ENCODE results near the gene CASP8.
"Not testable (repeated sequence)": the region's sequence is repeated elsewhere in the genome, so short reads cannot be mapped to it uniquely, and the experiment has no call there.

Gene CASP8

GRCh38 chr2:201260302-201260800 lies at the start of gene CASP8:
Gene CASP8 (plus strand): TSS chr2:201260536. CDS start chr2:201266487, 5,951 bp downstream.
- no peak for DNase-seq

- DNase-seq, result no peak
Observed at GRCh38 chr2:201215963-201216362, 44.4 kb upstream of the CASP8 start.

GRCh38 chr2:201216918-201217317 lies 43.4 kb upstream of the CASP8 start:
- DNase-seq, result no peak

- no peak for DNase-seq
Observed at GRCh38 chr2:201218780-201219179, 41.6 kb upstream of the CASP8 start.

DNA sequence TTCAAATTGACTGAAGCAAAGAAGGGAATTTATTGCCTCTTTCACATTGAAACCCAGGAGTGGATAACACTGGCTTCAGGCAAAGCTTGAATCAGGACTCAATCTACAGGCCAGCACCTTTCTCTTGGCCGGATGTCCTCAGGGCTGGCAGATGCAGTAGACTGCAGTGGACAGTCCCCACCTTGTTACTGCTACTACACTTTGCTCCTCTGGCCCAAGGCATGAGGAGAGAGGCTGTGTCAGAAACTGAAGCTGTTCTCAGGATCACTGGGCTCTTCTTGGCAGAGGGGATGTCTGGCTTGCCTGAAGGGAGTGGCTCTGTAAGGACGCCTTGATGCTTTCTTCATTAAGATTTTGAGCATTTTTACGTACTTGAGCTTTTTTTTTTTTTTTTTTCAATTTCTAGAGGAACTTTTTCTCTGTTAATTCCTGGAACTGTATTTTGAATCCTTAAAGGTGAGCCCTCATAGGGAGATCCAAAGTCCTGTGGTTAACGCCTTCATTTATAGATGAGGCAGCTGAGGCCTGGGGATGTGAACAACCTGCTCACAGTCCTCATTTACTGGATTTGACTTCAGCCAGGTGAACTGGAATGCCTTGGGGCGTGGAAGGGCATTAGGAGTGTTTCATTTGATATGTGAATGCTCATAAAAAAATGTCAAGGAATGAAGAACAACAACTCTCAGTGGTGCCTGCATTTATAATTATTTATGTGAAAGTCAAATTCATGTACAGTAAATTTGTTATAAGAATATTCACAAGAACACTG lies 40.8 kb upstream of the CASP8 start:
- no peak for DNase-seq

- no peak for DNase-seq
Observed at GRCh38 chr2:201220102-201220570, 40.2 kb upstream of the CASP8 start.

DNA sequence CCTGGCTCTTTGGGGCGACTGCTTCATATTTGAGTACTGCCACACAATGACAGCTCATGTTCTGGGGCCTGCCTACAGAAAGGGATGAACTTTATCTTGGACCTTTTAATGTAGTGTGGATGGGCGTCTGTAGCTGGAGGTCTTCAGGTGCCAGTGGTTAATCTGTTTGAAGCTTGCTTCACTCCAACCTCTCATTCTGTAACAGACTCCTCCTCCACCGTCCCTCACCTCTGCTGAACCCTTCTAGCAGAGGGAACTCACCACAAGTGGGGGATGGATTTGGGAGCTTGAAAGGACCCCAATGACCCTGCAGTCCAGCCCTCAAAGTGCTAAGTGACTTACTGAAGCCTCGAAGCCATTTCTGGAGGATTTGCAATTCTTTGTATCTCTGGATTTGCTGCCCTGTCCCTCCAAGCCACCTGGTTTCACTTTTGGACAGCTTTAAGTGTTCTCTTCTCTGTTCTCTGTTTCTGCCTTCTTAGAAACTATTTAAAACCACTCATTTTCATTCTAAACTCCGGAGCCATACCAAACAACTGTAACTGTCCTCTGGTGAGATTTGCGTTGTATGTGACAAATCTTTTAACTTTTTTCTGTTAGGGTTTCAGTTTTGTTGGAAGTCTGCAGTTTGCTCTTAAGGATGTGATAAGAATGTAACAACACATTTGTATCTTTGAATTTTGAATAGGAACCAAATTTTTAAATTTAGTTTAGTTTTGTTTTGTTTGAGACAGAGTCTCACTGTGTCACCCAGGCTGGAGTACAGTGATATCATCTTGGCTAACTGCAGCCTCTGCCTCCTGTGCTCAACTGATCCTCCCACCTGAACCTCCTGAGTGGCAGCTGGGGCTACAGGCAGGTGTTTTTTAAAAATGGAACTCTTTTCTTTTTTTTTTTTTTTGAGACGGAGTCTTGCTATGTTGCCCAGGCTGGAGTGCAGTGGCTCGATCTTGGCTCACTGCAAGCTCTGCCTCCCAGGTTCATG lies 37.0 kb upstream of the CASP8 start:
- DNase-seq, result no peak

DNA sequence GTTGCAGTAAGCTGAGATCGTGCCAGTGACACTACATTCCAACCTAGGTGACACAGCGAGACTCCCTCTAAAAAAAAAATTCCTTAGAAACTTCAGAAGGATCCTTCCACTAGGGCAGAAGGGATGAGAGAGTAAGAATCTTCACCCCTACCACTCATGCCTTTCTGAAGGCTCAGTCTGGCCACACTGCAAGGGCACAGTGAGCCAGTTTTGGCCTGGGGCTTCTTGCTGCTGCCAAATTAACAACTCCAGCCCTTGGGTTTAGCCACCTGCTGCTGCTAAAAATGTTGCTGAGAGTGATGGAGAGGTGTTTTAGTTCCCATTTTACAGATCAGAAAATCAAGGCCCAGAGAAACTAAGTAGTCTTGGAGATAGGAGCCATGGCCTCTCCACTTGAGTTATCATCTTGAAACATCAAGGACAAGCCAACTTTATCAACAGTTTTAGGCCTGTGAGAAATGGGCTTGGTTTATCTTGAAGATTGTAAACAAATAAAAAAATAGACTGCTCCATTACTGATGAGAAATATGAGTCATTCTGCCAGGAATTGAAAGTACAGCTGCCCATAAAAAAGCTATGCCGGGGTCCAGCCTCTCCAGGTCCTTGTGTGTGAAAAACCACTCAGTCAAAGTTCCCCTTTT lies 31.9 kb upstream of the CASP8 start:
- no peak for DNase-seq

DNA sequence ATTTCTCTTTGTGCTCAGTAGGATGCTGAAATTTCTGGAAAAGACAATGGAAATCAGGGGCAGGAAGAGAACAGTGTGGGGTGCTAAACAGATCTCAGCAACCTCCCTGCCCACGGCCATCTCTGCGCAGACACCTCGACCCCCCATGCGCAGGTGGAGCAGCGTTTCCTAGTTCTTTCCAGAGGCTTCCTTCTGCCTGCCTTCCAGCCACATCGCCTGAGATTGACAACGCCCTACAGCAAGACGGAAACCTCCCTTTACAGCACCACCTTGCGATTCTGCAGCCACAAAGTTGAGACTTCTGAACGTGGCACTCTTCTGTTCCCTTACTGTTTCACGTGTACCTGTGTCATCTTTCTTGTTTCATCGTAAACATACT lies 31.4 kb upstream of the CASP8 start:
- DNase-seq, result no peak

GRCh38 chr2:201231781-201232466 lies 28.4 kb upstream of the CASP8 start:
- peak; percentile 67 for DNase-seq

DNA sequence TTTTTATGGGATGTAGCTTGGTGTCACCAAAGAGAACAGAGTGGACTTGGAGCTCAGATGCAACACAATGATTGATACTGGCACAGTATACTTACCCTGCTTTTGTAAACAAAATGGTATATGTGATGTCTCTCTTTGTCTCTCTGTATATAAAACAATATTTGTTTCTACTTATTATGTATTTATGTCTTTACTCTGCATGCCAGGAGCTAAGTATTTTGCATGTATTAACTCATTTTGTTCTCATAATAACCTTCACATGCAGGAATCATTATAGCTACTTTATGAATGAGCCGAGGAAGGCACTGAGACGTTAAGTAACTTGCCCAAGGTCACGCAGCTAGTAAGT lies 27.9 kb upstream of the CASP8 start:
- no peak for DNase-seq

DNA sequence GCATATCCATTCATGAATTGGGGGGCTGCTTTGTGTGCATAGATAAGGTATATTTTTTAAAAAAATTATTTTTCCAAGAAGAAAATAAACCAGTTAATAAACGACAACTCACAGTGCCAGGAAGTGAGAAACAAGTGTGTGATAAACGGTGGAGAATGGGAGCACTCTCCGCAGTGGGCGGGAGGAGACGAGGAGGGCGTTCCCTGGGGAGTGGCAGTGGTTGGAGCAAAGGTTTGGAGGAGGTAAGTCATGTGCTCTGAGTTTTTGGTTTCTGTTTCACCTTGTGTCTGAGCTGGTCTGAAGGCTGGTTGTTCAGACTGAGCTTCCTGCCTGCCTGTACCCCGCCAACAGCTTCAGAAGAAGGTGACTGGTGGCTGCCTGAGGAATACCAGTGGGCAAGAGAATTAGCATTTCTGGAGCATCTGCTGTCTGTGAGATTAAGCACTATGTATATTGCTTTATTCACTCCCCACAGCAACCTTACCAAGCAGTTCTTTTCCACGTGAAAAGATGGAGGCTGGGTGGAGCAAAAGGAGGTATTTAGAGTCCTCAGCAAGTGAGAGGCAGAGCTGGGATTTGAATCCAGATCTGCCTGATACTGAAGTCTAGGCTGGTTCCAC lies 27.0 kb upstream of the CASP8 start:
- peak; percentile 31 for DNase-seq

DNA sequence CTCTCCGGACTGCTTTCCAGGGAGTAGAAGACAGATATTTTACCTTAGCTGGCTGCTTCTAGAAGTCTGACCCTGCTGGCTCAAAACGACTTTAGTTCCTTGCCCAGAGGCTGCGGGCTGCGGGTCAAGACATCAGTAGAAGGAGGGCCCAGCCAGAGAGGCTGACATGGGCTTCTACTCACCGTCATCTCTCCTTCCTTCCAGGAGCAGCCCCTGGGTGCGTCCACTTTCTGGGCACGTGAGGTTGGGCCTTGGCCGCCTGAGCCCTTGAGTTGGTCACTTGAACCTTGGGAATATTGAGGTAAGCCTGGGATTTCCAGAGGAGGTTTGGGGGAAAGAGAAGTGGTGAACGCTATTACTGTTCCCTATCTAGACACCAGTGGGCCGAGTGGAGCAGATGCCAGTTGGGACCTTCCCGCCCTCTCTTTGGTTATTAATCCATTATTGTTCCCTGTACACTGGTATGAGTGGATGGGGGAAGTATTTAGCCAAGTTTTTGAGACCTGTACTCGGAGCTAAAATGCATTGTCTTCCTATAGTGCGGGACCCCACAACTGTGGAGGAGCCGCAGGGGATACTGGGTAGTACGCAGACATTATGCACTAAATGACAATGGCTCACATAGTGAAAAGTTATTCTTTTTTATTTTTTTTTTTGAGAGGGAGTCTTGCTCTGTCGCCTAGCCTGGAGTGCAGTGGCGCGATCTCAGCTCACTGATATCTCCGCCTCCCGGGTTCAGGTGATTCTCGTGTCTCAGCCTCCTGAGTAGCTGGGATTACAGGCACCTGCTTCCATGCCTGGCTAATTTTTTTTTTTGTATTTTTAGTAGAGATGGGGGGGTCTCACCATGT lies 26.3 kb upstream of the CASP8 start:
- no peak for DNase-seq

DNA sequence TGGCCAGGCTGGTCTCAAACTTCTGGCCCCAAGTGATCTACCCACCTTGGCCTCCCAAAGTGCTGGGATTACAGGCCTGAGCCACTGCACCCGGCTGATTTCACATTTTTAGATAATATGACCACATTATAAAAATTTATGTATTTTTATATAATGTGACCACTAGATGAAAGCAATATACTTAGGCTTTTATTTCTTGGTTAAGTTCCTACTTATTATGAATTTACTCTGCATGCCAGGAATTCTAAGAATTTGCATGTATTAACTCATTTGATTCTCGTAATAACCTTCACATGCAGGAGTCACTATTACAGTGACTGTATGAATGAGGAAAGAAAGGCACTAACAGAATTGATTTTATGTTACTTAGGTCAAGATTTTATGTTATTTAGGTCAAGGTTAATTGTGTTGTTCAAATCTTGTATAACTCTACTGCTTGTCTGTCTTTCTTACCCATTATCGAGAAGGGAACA lies 25.6 kb upstream of the CASP8 start:
- DNase-seq, result no peak

GRCh38 chr2:201235860-201236811 lies 24.2 kb upstream of the CASP8 start:
- peak; percentile 58 for DNase-seq

- DNase-seq, result no peak
Observed at GRCh38 chr2:201237486-201238123, 22.7 kb upstream of the CASP8 start.

- not testable (repeated sequence) for DNase-seq
Observed at GRCh38 chr2:201239167-201239935, 21.0 kb upstream of the CASP8 start.

- DNase-seq, result no peak
Observed at GRCh38 chr2:201242571-201243277, 17.6 kb upstream of the CASP8 start.

Measured in NCI-H2171 (cell line).